ENCODE results near the gene TSPAN14.

DNA sequence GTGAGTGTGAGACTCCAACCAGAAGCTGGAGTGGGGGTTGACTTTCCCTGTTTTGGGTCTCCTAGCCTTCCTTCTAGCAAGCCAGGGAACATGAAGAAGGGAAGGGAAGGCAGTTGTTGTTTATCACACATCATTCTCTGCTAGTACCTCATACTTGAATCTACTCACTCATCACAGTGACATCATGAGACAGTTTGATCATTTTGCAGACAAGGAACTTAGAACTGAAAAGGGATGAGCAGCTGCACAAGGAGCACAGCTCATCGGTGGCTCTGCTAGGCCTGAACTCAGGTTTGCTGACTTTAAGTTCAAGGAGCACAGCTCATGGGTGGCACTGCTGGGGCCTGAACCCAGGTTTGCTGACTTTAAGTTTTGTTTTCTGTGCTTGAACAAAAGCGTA, 26.6 kb upstream of the TSPAN14 start:
- no peak for TF ChIP-seq RAD21 (IDR thresholded peaks at IDR 0.05 in 1 of 2, conservative IDR thresholded peaks at IDR 0.05 in 1 of 2; ENCODE audit: low read depth in 2 of 2, low read length in 2 of 2)
- TF ChIP-seq POLR2A (IDR thresholded peaks at IDR 0.05; ENCODE audit: control extremely low read depth in 1 of 2, low read depth in 2 of 2, low read length in 2 of 2) = no peak
- no peak for TF ChIP-seq EGR1 (IDR thresholded peaks at IDR 0.05; ENCODE audit: borderline replicate concordance, low read depth, low read length)
- TF ChIP-seq EZH2 (IDR thresholded peaks at IDR 0.05; ENCODE audit: low read depth, low read length, severe bottlenecking) = no peak
- TF ChIP-seq, protein P1, sequence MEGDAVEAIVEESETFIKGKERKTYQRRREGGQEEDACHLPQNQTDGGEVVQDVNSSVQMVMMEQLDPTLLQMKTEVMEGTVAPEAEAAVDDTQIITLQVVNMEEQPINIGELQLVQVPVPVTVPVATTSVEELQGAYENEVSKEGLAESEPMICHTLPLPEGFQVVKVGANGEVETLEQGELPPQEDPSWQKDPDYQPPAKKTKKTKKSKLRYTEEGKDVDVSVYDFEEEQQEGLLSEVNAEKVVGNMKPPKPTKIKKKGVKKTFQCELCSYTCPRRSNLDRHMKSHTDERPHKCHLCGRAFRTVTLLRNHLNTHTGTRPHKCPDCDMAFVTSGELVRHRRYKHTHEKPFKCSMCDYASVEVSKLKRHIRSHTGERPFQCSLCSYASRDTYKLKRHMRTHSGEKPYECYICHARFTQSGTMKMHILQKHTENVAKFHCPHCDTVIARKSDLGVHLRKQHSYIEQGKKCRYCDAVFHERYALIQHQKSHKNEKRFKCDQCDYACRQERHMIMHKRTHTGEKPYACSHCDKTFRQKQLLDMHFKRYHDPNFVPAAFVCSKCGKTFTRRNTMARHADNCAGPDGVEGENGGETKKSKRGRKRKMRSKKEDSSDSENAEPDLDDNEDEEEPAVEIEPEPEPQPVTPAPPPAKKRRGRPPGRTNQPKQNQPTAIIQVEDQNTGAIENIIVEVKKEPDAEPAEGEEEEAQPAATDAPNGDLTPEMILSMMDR (IDR thresholded peaks at IDR 0.05; ENCODE audit: control extremely low read depth in 1 of 3, insufficient read depth in 1 of 3, low read depth in 1 of 3, low read length in 3 of 3) = no peak
- TF ChIP-seq SP4 (IDR thresholded peaks at IDR 0.05; ENCODE audit: low read length) = no peak
- no peak for TF ChIP-seq YY1 (IDR thresholded peaks at IDR 0.05; ENCODE audit: low read depth, low read length)
- no peak for TF ChIP-seq TAF1 (IDR thresholded peaks at IDR 0.05; ENCODE audit: low read depth, low read length)
- no peak for TF ChIP-seq SP2 (IDR thresholded peaks at IDR 0.05; ENCODE audit: low read length)
- TF ChIP-seq EP300 (IDR thresholded peaks at IDR 0.05; ENCODE audit: borderline replicate concordance in 1 of 2, low read depth in 2 of 2, low read length in 2 of 2) = no peak
- TF ChIP-seq POLR2AphosphoS5 (IDR thresholded peaks at IDR 0.05; ENCODE audit: low read depth, low read length) = no peak
